NOMO-1 (cell line): Measurements from ENCODE around the gene CLK1.
A peak's percentile ranks its signal among the peaks of the same experiment; 100 is the strongest.
"Not testable (repeated sequence)": the region's sequence is repeated elsewhere in the genome, so short reads cannot be mapped to it uniquely, and the experiment has no call there.

Experiments used
- DNase-seq, 2 experiments: peaks; one replicate each; lab custom pipeline; 2025; ENCODE audit not compliant: unreplicated experiment in 2 of 2; lab: John Stamatoyannopoulos, UW

Gene CLK1

GRCh38 chr2:200851398-200852248 lies 12.8 kb downstream of the CLK1 start:
- no peak for DNase-seq

- no peak for DNase-seq
Measured at GRCh38 chr2:200850512-200851256, 13.8 kb downstream of the CLK1 start.

GRCh38 chr2:200847939-200848338 lies 16.5 kb downstream of the CLK1 start:
- no peak for DNase-seq

DNA sequence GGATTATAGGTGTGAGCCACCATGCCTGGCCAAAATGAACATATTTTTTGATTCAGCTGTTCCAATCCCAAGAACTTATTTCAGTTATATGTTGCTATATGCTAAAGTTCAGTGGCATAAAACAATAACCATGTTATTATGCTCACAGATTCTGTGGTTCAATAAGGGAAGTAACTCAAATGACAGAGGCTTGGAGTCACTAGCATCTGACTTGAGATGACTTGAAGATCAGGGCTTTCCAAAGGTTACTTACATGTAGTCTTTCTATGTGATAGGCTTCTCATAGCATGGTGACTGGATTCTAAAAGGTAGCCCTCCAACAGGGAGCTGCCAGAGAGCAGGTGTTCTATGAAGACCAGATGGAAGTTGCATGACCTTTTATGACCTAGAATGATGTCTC lies 17.2 kb downstream of the CLK1 start:
- no peak for DNase-seq

GRCh38 chr2:200845669-200846325 lies 18.7 kb downstream of the CLK1 start:
- DNase-seq = no peak

GRCh38 chr2:200845194-200845593 lies 19.3 kb downstream of the CLK1 start:
- no peak for DNase-seq

DNA sequence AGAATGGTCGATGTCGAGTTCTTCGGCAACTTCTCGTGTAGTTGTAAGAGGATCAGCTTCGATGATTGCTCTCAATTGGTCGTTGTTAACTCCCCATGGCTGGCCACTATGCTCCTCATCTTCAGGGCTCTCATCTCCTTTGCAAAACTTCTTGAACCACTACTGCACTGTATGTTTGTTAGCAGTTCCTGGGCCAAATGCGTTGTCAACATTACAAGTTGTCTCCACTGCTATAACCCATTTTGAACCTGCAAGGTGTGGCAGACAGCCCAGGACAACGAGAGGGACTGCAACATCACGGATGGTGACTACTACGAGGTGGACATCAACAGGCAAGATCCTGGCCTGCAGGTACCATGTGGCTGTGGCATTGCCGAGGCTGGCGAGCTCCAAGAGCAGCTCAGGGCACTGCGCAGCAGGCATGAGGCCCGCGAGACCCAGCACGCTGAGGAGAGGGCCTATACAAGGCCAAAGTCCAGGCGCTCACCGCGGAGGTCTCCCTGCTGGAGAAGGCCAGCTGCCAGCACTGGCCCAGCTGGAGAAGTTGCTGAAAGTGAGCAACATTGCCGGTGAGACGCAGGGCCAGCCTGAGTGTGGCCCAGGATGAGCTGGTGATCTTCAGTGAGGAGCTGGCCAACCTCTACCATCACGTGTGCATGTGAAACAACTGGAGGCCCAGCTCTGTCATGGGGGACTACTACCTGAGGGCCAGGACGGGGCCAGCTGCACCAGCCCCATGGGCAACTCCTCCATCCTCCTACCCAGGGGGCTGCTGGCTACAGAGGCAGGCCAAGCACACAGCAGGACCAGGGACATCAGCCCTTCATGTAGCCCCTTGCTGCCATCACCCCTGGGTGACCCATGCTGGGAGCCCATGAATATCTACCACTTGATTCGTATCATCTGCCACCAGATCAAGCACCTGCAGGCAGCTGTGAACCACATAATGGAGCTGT lies 20.2 kb downstream of the CLK1 start:
- DNase-seq = no peak

GRCh38 chr2:200839513-200839912 lies 24.9 kb downstream of the CLK1 start:
- no peak for DNase-seq

GRCh38 chr2:200834701-200835100 lies 29.8 kb downstream of the CLK1 start:
- no peak for DNase-seq

- DNase-seq = no peak
Measured at GRCh38 chr2:200829258-200829655, 35.2 kb downstream of the CLK1 start.

GRCh38 chr2:200828572-200829257 lies 35.7 kb downstream of the CLK1 start:
- DNase-seq = no peak

DNA sequence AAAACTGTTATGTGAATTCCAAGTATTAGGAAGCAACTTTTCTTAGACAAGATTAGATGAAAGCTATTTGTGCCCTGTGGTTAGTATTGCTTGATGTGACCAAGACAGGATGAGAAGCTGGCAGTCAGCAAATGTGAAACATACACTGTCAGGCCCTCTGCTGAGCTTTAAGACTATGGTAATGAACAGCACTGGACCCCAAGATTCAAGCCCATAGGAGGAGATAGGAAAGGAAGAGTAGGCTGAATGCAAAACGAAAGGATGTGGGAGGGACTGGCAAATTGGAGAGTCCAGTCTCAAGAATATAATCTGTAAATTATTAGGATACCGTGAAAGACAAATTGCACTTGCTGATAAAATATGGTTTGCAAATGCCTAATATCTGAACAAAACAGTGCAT lies 36.4 kb downstream of the CLK1 start:
- no peak for DNase-seq

GRCh38 chr2:200821686-200822245 lies 42.7 kb downstream of the CLK1 start:
- no peak for DNase-seq

DNA sequence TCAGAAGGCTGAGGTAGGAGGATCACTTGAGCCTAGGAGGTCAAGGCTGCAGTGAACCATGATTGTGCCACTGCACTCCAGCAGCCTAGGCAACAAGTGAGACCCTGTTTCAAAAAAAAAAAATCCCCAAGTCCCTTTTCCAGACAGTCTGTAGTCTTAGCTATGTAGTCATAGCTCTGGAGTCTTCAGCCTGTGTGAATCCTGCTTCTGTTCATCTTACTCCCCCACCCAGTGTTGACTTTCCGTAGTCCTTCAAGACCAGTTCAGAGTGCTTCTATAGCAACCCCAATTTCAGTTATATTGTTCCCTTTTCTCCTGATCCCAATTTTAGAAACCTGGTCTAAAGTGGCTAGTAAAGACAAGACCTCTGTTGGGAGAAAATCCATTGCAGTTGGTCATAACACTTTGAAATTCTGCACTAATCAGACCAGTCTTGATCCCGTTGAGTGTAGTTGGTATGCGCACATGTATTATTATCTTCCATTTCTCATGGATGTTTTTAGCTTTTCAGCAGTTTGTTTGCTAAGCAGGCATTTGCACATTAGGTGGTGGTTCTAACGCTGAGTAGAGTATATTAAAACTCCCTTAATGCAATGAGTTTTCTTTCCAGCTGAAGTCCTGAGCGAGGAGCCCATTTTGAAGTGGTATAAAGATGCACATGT lies 43.8 kb downstream of the CLK1 start:
- no peak for DNase-seq

GRCh38 chr2:200818732-200819131 lies 45.7 kb downstream of the CLK1 start:
- not testable (repeated sequence) for DNase-seq

DNA sequence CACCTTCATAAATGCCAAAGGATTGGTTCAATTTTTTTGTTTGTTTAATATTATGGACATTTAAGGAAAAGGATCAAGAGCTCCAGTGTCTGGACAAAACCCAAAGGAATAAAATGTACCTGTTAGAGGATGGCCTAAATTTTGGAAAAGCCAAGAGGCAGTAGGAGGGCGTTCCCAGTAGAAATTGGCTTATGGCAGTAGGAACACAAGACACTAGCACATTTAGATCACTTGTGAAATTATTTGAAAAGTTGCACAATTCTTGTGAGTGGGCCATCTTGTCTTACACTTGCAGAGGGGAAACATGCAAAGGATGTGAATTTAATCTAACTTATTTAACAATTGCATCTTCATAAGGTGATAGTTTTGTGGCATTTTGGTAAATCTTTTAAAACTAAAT lies 49.5 kb downstream of the CLK1 start:
- DNase-seq = peak in 1 of 2 experiments; percentile 6

DNA sequence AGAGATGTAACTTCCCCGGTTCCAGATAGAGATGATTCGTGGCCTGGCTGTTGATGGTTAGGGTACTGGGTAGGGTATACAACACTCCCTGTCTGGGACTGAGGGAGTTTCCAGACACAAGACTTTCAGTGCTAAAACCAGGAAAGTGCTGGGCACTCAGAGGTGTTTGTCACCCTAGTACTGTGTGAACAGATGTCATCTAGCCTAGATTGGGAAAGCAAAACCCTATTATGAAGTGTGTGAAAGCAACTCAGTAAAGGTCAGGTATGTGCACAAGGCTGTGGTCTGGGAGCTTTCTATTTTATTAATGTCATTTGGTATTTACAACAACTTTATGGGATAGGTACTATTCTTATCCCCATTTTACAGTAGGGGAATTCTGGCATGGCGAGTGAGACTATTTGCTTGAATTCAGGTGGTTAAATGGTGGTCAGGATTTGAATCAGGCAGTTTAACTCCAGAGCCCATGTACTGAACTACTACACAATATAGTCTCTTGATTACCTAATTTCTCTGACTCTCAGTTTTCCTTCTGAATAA lies 50.1 kb downstream of the CLK1 start:
- DNase-seq = no peak

- DNase-seq = peak; percentile 46 to 73
Measured at GRCh38 chr2:200812122-200813022, 52.1 kb downstream of the CLK1 start.
